Inflammatory macrophage treated with lipopolysaccharide for 4 hours (primary cell): Measurements from ENCODE around the gene CPNE4.
A peak's percentile ranks its signal among the peaks of the same experiment; 100 is the strongest.

ENCODE experiments used
- DNase-seq: peaks from one replicate; pipeline ENCODE4 v3.0.0-alpha.2; 2020

CPNE4 gene

DNA sequence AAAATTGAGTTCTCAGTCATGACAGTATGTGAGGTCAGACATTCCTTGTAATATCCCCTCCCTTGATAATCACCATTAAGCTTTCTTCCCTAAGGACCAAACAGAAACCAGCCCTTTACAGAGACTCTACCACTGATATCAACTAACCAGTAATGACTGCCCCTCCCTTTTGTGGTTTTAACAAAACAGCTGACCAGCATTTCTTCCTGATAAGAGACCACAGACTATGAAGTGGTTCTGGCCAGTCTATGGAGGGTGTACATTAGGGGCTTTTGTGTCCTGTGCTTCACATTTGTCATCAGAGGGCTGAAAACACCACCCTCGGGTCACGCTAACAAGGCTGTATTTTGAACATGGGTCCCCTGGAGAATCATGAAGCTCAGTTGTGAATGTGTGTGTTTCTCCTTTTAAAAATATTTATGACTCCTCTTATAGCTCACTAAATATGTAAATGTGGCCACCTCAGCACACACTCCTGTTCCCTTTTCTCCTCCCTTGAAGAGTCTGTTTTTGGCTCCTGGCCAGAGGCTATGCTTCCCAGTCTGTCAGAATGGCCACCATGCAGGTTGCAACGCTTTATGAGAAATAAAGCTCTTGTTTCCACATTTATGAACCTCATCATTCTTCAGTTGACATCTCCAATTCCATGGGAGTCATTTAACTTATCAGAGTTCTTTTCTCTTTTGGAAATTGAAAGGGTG, 239.3 kb downstream of the CPNE4 start:
- DNase-seq, result peak; percentile 57

DNA sequence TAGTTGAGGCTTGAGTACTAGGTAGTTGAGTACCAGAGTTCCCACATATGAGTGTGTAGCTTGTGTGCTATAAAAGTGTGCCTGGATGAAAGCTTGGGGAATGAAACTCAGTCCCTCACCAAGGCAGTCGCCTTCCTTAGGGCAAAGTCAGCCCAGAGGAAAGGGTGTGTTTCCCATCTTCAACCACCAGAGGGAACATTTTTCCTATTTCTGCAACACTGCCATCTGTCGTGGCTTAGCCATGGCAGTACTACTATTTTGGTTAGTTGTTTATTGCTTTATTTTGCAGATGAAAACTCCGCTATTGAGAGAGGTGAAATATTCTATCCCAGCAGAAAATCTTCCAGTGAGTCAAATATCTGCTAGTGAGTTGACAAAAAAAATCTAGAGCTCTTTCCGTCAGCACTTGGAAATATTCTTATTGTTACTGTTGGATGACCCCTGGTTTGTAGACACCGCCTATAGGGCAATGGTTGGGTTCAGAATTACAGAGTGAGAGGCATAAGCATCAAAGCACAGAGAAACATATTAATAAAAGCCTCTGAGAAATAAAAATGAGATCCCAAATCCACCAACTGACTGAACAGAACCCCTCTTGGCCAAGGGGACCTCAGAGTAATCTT, 239.9 kb downstream of the CPNE4 start:
- peak; percentile 60 for DNase-seq

GRCh38 chr3:131793870-131794269, 240.9 kb downstream of the CPNE4 start:
- no peak for DNase-seq

GRCh38 chr3:131789188-131789587, 245.6 kb downstream of the CPNE4 start:
- no peak for DNase-seq

DNA sequence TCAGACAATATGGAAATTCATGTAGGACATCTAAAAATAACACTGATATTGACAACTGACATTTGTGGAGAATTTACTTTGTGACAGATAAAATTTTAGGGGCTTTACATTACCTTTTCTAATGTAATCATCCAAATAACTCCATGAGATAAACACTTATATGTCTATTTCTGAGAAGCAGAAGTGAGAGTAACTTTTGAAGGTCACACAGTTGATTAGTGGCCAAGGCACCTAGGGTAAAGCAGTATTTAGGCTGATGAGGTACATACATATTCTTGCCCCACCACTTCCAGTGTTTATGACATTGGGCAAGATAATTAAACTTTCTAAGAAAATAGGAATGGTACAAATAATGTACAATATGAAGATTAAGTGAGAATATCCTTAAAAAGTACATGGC, 248.4 kb downstream of the CPNE4 start:
- no peak for DNase-seq

DNA sequence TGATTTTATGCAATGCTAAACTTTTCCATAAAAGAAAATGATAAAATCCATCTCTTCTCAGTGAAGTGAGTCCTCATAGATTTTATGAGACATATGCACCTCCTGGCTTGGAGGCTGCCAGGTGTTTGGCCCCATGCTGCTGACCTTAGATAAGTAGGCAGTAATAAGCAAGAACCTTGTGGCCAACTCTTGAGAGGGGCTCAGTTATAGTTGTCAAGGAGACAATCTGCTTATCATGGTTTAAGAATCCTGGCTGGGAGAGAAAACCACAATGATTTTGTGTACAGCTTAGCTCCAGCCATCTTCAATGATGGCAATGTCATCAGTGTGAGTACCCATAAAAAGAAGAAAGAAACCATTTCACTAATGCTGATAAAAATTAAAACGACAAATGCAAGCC, 252.1 kb downstream of the CPNE4 start:
- no peak for DNase-seq

DNA sequence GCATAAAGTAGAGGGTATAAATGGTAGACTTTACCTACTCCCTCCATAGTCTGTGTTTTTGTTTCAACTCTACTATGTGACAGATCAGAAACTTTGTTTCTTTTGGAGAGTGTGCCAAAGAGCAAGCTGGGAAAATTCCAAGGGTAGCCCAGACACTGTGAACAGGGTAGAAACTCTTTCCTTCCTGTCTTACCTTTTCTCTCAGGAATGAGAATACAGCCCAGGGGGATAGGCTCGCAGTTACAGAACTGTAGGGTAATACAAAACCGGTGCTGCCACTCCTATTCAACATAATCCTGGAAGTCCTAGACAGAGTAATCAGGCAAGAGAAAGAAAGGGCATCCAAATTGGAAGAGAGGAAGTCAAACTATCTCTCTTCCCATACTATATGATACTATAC, 256.3 kb downstream of the CPNE4 start:
- DNase-seq, result no peak

GRCh38 chr3:131775650-131776049, 259.2 kb downstream of the CPNE4 start:
- DNase-seq, result no peak

DNA sequence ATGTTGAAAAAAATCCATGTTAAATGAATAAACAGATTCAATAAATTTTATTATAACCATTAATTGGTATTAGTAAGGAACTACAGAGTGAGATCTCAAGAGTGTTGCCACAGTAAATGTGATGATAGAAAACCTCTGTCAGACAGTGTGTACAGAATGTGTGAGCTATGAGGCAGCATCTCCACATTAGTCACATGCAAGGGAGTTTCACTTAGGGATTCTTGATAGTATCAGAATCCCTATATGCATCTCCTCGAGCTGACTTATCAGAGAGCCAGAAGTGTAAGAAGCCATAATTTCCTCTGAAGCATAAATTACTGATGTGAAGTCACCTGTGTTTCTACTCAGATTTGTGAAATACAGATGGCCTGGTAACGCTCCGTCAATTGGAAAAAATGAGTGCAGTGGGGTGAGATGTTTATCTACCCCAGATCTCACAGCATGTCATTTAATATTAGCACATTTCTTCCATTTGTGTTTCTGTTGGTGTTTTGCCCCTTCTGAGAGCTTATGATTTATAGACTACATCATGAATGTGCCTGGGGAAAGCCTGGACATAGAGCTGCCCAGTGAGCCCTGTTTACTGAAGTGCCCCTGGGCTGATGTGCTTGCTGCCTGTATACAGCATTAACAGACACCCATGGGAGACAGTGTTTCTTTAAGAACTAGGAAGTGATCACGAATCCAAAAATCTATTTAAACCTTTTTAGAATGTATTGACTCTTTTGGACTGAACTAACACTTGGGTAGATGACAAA, 262.4 kb downstream of the CPNE4 start:
- no peak for DNase-seq

GRCh38 chr3:131762981-131763564, 271.7 kb downstream of the CPNE4 start:
- no peak for DNase-seq

DNA sequence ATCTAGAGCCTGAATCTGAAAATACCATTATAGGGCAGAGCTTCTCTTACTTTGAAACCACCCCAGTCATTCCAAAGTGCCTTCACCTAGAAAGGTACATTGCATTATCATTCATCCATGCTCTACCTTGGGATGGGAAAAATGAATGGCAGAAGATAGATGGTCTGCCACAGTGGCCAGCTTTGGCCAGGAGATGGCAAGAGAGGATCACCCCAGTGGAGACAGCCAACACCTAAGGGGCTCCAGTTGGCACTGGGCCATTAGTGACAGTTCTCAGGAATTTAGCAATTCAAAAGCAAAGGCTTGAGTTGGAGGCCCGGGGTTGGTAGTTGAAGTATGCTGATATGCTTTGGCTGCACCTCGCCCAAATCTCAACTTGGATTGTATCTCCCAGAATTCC, 278.4 kb downstream of the CPNE4 start:
- no peak for DNase-seq

DNA sequence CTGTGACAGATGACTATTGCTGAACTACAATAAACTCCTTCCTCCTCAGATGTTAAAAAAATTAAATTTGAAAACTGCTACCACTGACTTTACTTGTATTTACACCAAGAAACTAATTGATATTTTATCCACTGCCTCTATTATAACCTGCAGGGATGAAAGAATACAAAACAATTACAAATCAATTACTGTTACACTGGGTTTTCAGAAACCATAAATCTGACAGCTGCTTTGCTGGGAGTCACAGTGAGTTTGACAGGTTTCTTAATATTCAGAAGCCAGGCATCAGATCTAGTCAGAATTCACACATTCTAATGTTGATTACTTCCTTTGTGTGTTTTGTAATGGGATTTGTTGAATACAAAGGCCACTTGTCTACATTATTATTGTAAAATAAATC, 279.4 kb downstream of the CPNE4 start:
- DNase-seq, result no peak

- no peak for DNase-seq
Observed at GRCh38 chr3:131750256-131750655, 284.6 kb downstream of the CPNE4 start.

DNA sequence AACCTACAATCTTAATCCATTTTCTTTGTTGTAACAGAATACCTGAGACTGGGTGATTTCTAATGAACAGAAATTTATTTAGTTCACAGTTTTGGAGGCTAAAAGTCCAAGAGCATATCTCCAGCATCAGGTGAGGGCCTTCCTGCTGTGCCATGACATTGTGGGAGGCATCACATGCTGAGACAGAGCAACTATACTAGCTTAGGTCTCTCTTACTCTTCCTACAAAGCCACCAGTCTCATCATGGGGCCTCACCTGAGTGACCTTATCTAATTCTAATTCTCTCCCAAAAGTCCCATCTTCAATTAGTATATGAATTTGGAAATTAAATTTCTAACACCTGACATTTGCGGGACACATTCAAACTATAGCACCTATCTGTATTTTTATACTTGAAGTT, 285.0 kb downstream of the CPNE4 start:
- DNase-seq, result no peak

GRCh38 chr3:131747466-131747865, 287.3 kb downstream of the CPNE4 start:
- no peak for DNase-seq

GRCh38 chr3:131744765-131745164, 290.0 kb downstream of the CPNE4 start:
- DNase-seq, result no peak

GRCh38 chr3:131743126-131743525, 291.7 kb downstream of the CPNE4 start:
- no peak for DNase-seq

- no peak for DNase-seq
Observed at GRCh38 chr3:131739211-131739610, 295.6 kb downstream of the CPNE4 start.

GRCh38 chr3:131738095-131738494, 296.7 kb downstream of the CPNE4 start:
- DNase-seq, result no peak

- DNase-seq, result no peak
Observed at GRCh38 chr3:131735544-131735943, 299.3 kb downstream of the CPNE4 start.

GRCh38 chr3:131735116-131735515, 299.7 kb downstream of the CPNE4 start:
- DNase-seq, result no peak

- no peak for DNase-seq
Observed at GRCh38 chr3:131733086-131733841, 301.6 kb downstream of the CPNE4 start.

DNA sequence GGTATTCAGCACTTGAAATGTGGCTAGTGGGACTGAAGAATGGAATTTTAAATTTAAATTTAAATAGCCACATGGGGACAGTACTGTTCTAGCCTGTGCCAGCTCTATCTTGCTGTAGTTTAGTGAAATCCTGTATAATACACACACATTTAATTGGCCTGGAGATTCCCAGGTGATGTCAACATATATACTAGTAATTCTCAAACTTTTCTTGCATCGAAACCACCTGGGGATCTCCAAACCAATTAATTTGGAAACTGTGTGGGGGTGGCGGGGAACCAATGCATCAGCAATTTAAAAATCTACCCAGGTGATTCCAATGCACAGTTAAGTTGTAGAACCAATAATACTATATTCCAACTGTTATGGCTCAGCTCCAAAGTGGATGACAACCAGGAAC, 303.1 kb downstream of the CPNE4 start:
- DNase-seq, result no peak
